Endothelial cell of umbilical vein (primary cell): ENCODE measurements around the gene ZBTB18. TPM values are rescaled to one million over a fixed set of nuclear protein-coding genes. Genes with fewer than 3 reads are reported as not detected.

Experiments
- BruUV-seq: library from RNA; stranded (reverse); fragments of 400-500 nt; replicated peaks from 2 replicates; lab custom pipeline; 2021; lab: Mats Ljungman, UMichigan
- CTCF ChIA-PET: fragments of 300-600, 350-600 bp; sonication (Branson Sonifier 250); formaldehyde crosslinking; loops from one replicate; lab custom pipeline; 2021; ENCODE audit warnings: antibody characterized with exemption, inconsistent platforms; lab: Charles Lee
- POLR2A ChIA-PET: fragments of 300-600, 350-600 bp; sonication (Branson Sonifier 250); formaldehyde crosslinking; loops from one replicate; lab custom pipeline; 2021; ENCODE audit warnings: antibody characterized with exemption, inconsistent platforms; lab: Charles Lee
- DNase-seq: peaks from one replicate; pipeline ENCODE4 v3.0.0-alpha.2; 2011; ENCODE audit warnings: low read depth, low spot score
- FAIRE-seq: peaks from 2 replicates; lab custom pipeline; 2011; peaks lifted over from hg19 to GRCh38; lab: Jason Lieb, UNC
- H2AFZ ChIP-seq: 2 replicates; pipeline ENCODE4 v1.6.0; 2012; ENCODE audit warnings: low read depth, low read length, control low read depth, inconsistent platforms
- H3K27ac ChIP-seq: 2 replicates; pipeline ENCODE4 v1.5.1; 2011; ENCODE audit warnings: low read depth, mild to moderate bottlenecking, control low read depth, low read length, moderate library complexity; ENCODE audit not compliant: insufficient read depth
- H3K27me3 ChIP-seq, 2 experiments: 2 replicates each; pipeline versions ENCODE4 v1.6.0 to v1.6.1; 2011; ENCODE audit warnings: low read length in 2 of 2, mixed read lengths in 1 of 2; ENCODE audit not compliant: control insufficient read depth in 2 of 2, insufficient read depth in 2 of 2
- H3K36me3 ChIP-seq, 2 experiments: 2 replicates in 1 of 2; 3 replicates in 1 of 2; pipeline ENCODE4 v1.5.1; 2011; ENCODE audit warnings: low read length in 2 of 2, mild to moderate bottlenecking in 1 of 2, moderate library complexity in 1 of 2; ENCODE audit not compliant: control insufficient read depth in 2 of 2, insufficient read depth in 2 of 2; ENCODE audit errors: extremely low read depth in 1 of 2
- H3K4me1 ChIP-seq: 3 replicates; pipeline ENCODE4 v1.5.1; 2011; ENCODE audit warnings: mild to moderate bottlenecking, low read length; ENCODE audit not compliant: control insufficient read depth, insufficient read depth; ENCODE audit errors: extremely low read depth
- H3K4me2 ChIP-seq: 2 replicates; pipeline ENCODE4 v1.6.1; 2011; ENCODE audit warnings: low read length, control low read depth, mixed read lengths; ENCODE audit not compliant: insufficient read depth
- H3K4me3 ChIP-seq, 3 experiments: fragments of 200-600 bp in 1 of 3; sonication (generic), shearing (Covaris generic) in 1 of 3; replicated peaks in 1 of 3; 2 replicates each; pipeline ENCODE4 v1.5.1; 2011 to 2016; ENCODE audit warnings: control low read depth in 3 of 3, low read length in 3 of 3, mild to moderate bottlenecking in 2 of 3, inconsistent platforms in 1 of 3, low read depth in 1 of 3, moderate library complexity in 1 of 3; ENCODE audit not compliant: insufficient read depth in 1 of 3
- H3K79me2 ChIP-seq: 2 replicates; pipeline ENCODE4 v1.6.0; 2012; ENCODE audit warnings: low read length, inconsistent platforms; ENCODE audit not compliant: control insufficient read depth, insufficient read depth
- H3K9ac ChIP-seq: replicated peaks from 2 replicates; pipeline ENCODE3; 2011; ENCODE audit warnings: low read length, control low read depth; ENCODE audit not compliant: insufficient read depth; ENCODE audit errors: extremely low read depth
- H3K9me1 ChIP-seq: replicated peaks from 3 replicates; pipeline ENCODE4 v1.6.0; 2011; ENCODE audit warnings: mild to moderate bottlenecking, low read length; ENCODE audit not compliant: control insufficient read depth, insufficient read depth; ENCODE audit errors: extremely low read depth
- H3K9me3 ChIP-seq: replicated peaks from 2 replicates; pipeline ENCODE4 v1.5.1; 2012; ENCODE audit warnings: low read length, inconsistent platforms; ENCODE audit not compliant: control insufficient read depth, insufficient read depth
- H4K20me1 ChIP-seq: replicated peaks from 2 replicates; pipeline ENCODE3; 2011; ENCODE audit warnings: mild to moderate bottlenecking, low read length; ENCODE audit not compliant: control insufficient read depth, insufficient read depth; ENCODE audit errors: extremely low read depth
- EZH2 ChIP-seq: IDR thresholded peaks from 2 replicates; pipeline ENCODE4 v1.6.1; 2012; ENCODE audit warnings: borderline replicate concordance, low read depth, mild to moderate bottlenecking, moderate library complexity, low read length, inconsistent platforms; ENCODE audit not compliant: severe bottlenecking
- FOS ChIP-seq: IDR thresholded peaks from 2 replicates; pipeline ENCODE4 v1.6.1; 2011; ENCODE audit warnings: mild to moderate bottlenecking, low read length, moderate library complexity, borderline replicate concordance; ENCODE audit not compliant: insufficient read depth
- GATA2 ChIP-seq: IDR thresholded peaks from 2 replicates; pipeline ENCODE4 v1.7.0; 2011; ENCODE audit warnings: low read depth, mild to moderate bottlenecking, moderate library complexity, mixed read lengths, low read length; ENCODE audit not compliant: insufficient read length, insufficient read depth
- JUN ChIP-seq: IDR thresholded peaks from 2 replicates; pipeline ENCODE4 v1.6.1; 2011; ENCODE audit warnings: borderline replicate concordance, low read depth; ENCODE audit not compliant: insufficient read length, insufficient read depth
- MYC ChIP-seq: IDR thresholded peaks from one replicate; pipeline ENCODE4 v1.6.1; 2011; ENCODE audit warnings: mild to moderate bottlenecking, low read depth, low read length
- POLR2A ChIP-seq: IDR thresholded peaks from 2 replicates; pipeline ENCODE4 v1.6.1; 2012; ENCODE audit warnings: low read depth, mild to moderate bottlenecking, control low read depth, low read length
- POLR2AphosphoS5 ChIP-seq: IDR thresholded peaks from 2 replicates; pipeline ENCODE4 v1.6.1; 2012; ENCODE audit warnings: low read depth, mild to moderate bottlenecking, control low read depth, low read length, moderate library complexity; ENCODE audit not compliant: insufficient read depth
- dilution Hi-C: fragments of 300-500 bp; cut with MboI; formaldehyde crosslinking; loops from one replicate; pipeline ENCODE4 v1.15.0; 2019; ENCODE audit warnings: low sequenced_read_pairs; ENCODE audit not compliant: extremely low pct_ligation_motif_present
- intact Hi-C: fragments of 100-400 bp; cut with micrococcal nuclease; formaldehyde crosslinking; loops from one replicate; pipeline ENCODE4 v1.10.0; 2022
- polyA plus RNA-seq, 4 experiments: library from polyadenylated mRNA; depleted of rRNA in 3 of 4; stranded (reverse) in 3 of 4; unstranded in 1 of 4; fragments of >200 nt; gene quantifications; 2 replicates each; pipeline versions ENCODE4 v1.2.1 to v1.2.3, GENCODE V29; 2011 to 2012; ENCODE audit warnings: missing spikeins in 1 of 4
- total RNA-seq: library from RNA; stranded (reverse); gene quantifications from 2 replicates; pipeline ENCODE4 v1.2.3, GENCODE V29; 2021
- TF ChIP-seq, protein P1 (sequence below), 2 donors: IDR thresholded peaks; 1 replicate in 1 of 2; 2 replicates in 1 of 2; pipeline ENCODE4 v1.5.1; 2011; ENCODE audit warnings: low read length in 2 of 2, mild to moderate bottlenecking in 2 of 2, moderate library complexity in 2 of 2, control low read depth in 1 of 2, inconsistent platforms in 1 of 2, low read depth in 1 of 2; ENCODE audit not compliant: insufficient read depth in 1 of 2; ENCODE audit errors: extremely low read depth in 1 of 2
- TF ChIP-seq, protein P2 (sequence below): IDR thresholded peaks from 2 replicates; pipeline ENCODE4 v1.6.1; 2011; ENCODE audit not compliant: insufficient read depth, insufficient read length

The ZBTB18 gene
- total and polyA plus RNA-seq, 2 donors (not counting 3 experiments of a cell fraction or from before 2014, with no cell fraction given), result 15.5 to 21.1 TPM

DNA sequence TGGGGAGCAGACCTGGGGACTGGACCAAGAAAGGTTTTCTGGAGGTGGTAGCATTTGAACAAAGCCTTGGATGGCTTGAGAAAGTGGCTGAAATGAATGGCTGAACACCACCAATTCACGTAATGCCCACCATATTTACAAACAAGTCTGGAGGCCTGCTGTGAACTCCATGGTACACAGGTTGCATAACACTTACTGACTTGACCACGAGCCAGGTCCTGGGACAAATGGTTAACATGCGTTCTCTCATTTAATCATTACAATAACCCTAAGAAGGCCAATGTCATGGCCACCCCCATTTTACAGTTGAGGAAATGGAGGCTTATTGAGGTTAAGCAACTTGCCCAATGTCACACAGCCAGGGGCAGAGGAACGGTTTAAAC, 44.4 kb downstream of the ZBTB18 start:
- Histone ChIP-seq H3K4me1 (peaks cover 2% of the 10 kb centered on the region), H3K79me2 (no peaks in the 10 kb centered on the region), H4K20me1 (no peaks in the 10 kb centered on the region), H3K27ac (no peak overlapping the region), H3K4me2 (no peak overlapping the region), H3K9ac (no peak overlapping the region), H3K4me3 (no peak overlapping the region), H3K9me3 (peaks cover 2% of the 10 kb centered on the region), H3K36me3 (no peaks in the 10 kb centered on the region), H2AFZ (no peak overlapping the region), H3K9me1 (no peaks in the 10 kb centered on the region), H3K27me3 (peaks cover 4% of the 10 kb centered on the region in 2 experiments)
- ChIA-PET CTCF (no interaction called here), POLR2A (no interaction called here)
- no peak for FAIRE-seq
- no TSS peak for BruUV-seq
- intact Hi-C loops (no loop called here), dilution Hi-C loops (no loop called here)
- DNase-seq, result no peak
- no peak for TF ChIP-seq JUN
- TF ChIP-seq, protein P1, sequence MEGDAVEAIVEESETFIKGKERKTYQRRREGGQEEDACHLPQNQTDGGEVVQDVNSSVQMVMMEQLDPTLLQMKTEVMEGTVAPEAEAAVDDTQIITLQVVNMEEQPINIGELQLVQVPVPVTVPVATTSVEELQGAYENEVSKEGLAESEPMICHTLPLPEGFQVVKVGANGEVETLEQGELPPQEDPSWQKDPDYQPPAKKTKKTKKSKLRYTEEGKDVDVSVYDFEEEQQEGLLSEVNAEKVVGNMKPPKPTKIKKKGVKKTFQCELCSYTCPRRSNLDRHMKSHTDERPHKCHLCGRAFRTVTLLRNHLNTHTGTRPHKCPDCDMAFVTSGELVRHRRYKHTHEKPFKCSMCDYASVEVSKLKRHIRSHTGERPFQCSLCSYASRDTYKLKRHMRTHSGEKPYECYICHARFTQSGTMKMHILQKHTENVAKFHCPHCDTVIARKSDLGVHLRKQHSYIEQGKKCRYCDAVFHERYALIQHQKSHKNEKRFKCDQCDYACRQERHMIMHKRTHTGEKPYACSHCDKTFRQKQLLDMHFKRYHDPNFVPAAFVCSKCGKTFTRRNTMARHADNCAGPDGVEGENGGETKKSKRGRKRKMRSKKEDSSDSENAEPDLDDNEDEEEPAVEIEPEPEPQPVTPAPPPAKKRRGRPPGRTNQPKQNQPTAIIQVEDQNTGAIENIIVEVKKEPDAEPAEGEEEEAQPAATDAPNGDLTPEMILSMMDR (IDR thresholded peaks at IDR 0.05; ENCODE audit: extremely low read depth in 1 of 2, insufficient read depth in 1 of 2, low read depth in 1 of 2, low read length in 2 of 2), result no peak
- no peak for TF ChIP-seq POLR2AphosphoS5
- TF ChIP-seq POLR2A, result no peak
- no peak for TF ChIP-seq GATA2
- no peak for TF ChIP-seq EZH2
- no peak for TF ChIP-seq MYC
- TF ChIP-seq, protein P2, sequence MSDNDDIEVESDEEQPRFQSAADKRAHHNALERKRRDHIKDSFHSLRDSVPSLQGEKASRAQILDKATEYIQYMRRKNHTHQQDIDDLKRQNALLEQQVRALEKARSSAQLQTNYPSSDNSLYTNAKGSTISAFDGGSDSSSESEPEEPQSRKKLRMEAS, result no peak
- TF ChIP-seq FOS, result no peak
